Keratinocyte (primary cell): ENCODE measurements around the gene BABAM2. TPM values are rescaled to one million over a fixed set of nuclear protein-coding genes. Genes with fewer than 3 reads are reported as not detected.

ENCODE experiments used
- DNase-seq: peaks from one replicate; pipeline ENCODE4 v3.0.0-alpha.2; 2011; ENCODE audit warnings: low read depth, missing footprints, low spot score
- FAIRE-seq: peaks from 2 replicates; lab custom pipeline; 2011; peaks lifted over from hg19 to GRCh38; lab: Jason Lieb, UNC
- H2AFZ ChIP-seq: 2 replicates; pipeline ENCODE4 v1.6.0; 2012; ENCODE audit warnings: low read length, control low read depth, inconsistent platforms; ENCODE audit not compliant: control insufficient read depth
- H3K27ac ChIP-seq: 2 replicates; pipeline ENCODE4 v1.5.1; 2011; ENCODE audit warnings: low read length; ENCODE audit not compliant: control insufficient read depth, insufficient read depth
- H3K27me3 ChIP-seq: 3 replicates; pipeline ENCODE4 v1.6.0; 2011; ENCODE audit warnings: low read length; ENCODE audit not compliant: control insufficient read depth, insufficient read depth; ENCODE audit errors: extremely low read depth
- H3K36me3 ChIP-seq, 2 experiments: 2 replicates in 1 of 2; 3 replicates in 1 of 2; pipeline ENCODE4 v1.5.1; 2011; ENCODE audit warnings: low read length in 2 of 2, mild to moderate bottlenecking in 1 of 2; ENCODE audit not compliant: control insufficient read depth in 2 of 2, insufficient read depth in 2 of 2; ENCODE audit errors: extremely low read depth in 1 of 2
- H3K4me1 ChIP-seq: 3 replicates; pipeline ENCODE4 v1.5.1; 2011; ENCODE audit warnings: low read length; ENCODE audit not compliant: control insufficient read depth, insufficient read depth; ENCODE audit errors: extremely low read depth
- H3K4me2 ChIP-seq: 3 replicates; pipeline ENCODE4 v1.6.0; 2011; ENCODE audit warnings: low read depth, low read length; ENCODE audit not compliant: control insufficient read depth, insufficient read depth; ENCODE audit errors: extremely low read depth
- H3K4me3 ChIP-seq, 3 experiments: fragments of 200-600 bp in 1 of 3; sonication (generic) in 1 of 3; 2 replicates in 2 of 3; 3 replicates in 1 of 3; pipeline ENCODE4 v1.5.1; 2011 to 2016; ENCODE audit warnings: low read length in 3 of 3, mild to moderate bottlenecking in 3 of 3, control low read depth in 2 of 3, inconsistent platforms in 1 of 3, low read depth in 1 of 3, mixed read lengths in 1 of 3, mixed run types in 1 of 3, moderate library complexity in 1 of 3; ENCODE audit not compliant: control insufficient read depth in 2 of 3, insufficient read depth in 2 of 3; ENCODE audit errors: extremely low read depth in 1 of 3
- H3K79me2 ChIP-seq: 2 replicates; pipeline ENCODE4 v1.6.0; 2012; ENCODE audit warnings: low read length; ENCODE audit not compliant: control insufficient read depth, insufficient read depth
- H3K9ac ChIP-seq: 3 replicates; pipeline ENCODE4 v1.6.0; 2011; ENCODE audit warnings: low read length; ENCODE audit not compliant: control insufficient read depth, insufficient read depth; ENCODE audit errors: extremely low read depth
- H3K9me1 ChIP-seq: 3 replicates; pipeline ENCODE4 v1.6.0; 2011; ENCODE audit warnings: low read length; ENCODE audit not compliant: control insufficient read depth, insufficient read depth; ENCODE audit errors: extremely low read depth
- H3K9me3 ChIP-seq: 2 replicates; pipeline ENCODE4 v1.5.1; 2012; ENCODE audit warnings: low read depth, low read length; ENCODE audit not compliant: control insufficient read depth
- H4K20me1 ChIP-seq: 3 replicates; pipeline ENCODE4 v1.6.0; 2011; ENCODE audit warnings: low read length; ENCODE audit not compliant: control insufficient read depth, insufficient read depth; ENCODE audit errors: extremely low read depth
- CTCF ChIP-seq, 3 experiments: IDR thresholded peaks in 1 of 3; conservative IDR thresholded peaks in 1 of 3; optimal IDR thresholded peaks in 1 of 3; 2 replicates in 2 of 3; 3 replicates in 1 of 3; pipeline versions ENCODE3 to v1.5.1; 2011; ENCODE audit warnings: low read length in 3 of 3, mild to moderate bottlenecking in 3 of 3, moderate library complexity in 2 of 3, control low read depth in 1 of 3, inconsistent platforms in 1 of 3; ENCODE audit not compliant: insufficient read depth in 2 of 3; ENCODE audit errors: extremely low read depth in 1 of 3
- EZH2 ChIP-seq: IDR thresholded peaks from one replicate; pipeline ENCODE4 v1.6.1; 2012; ENCODE audit warnings: inconsistent platforms, mild to moderate bottlenecking, low read length, moderate library complexity
- dilution Hi-C: fragments of 300-500 bp; cut with MboI; formaldehyde crosslinking; loops from one replicate; pipeline ENCODE4 v1.7.0; 2020; ENCODE audit warnings: low sequenced_read_pairs; ENCODE audit not compliant: extremely low pct_ligation_motif_present
- polyA plus RNA-seq, 5 experiments: library from polyadenylated mRNA; depleted of rRNA in 3 of 5; stranded (reverse) in 3 of 5; stranded (forward) in 1 of 5; unstranded in 1 of 5; fragments of >200 nt; gene quantifications; 1 replicate in 1 of 5; 2 replicates in 3 of 5; 3 replicates in 1 of 5; pipeline versions ENCODE4 v1.2.1 to v1.2.3, GENCODE V29; 2011 to 2012; ENCODE audit warnings: missing spikeins in 2 of 5, low read depth in 1 of 5, low replicate concordance in 1 of 5

The BABAM2 gene
- polyA plus RNA-seq, 1 donor (not counting 4 experiments of a cell fraction or from before 2014, with no cell fraction given): 29.8 TPM

- DNase-seq: no peak
- no peak for FAIRE-seq
- TF ChIP-seq EZH2 (no peak), CTCF (optimal IDR thresholded peaks at IDR 0.05 in 1 of 3, IDR thresholded peaks at IDR 0.05 in 1 of 3, conservative IDR thresholded peaks at IDR 0.05 in 1 of 3; ENCODE audit: extremely low read depth in 1 of 3, insufficient read depth in 2 of 3, low read length in 3 of 3) (no peak)
- H3K9ac ChIP-seq: no peak overlapping the region
- no peaks in the 10 kb centered on the region for H4K20me1 ChIP-seq
- no peaks in the 10 kb centered on the region for H3K9me3 ChIP-seq
- no peaks in the 10 kb centered on the region for H3K27me3 ChIP-seq
- no peak overlapping the region for H2AFZ ChIP-seq
- no peaks in the 10 kb centered on the region for H3K79me2 ChIP-seq
- peaks cover 26% of the 10 kb centered on the region for H3K4me1 ChIP-seq
- H3K9me1 ChIP-seq: no peaks in the 10 kb centered on the region
- H3K36me3 ChIP-seq: no peaks in the 10 kb centered on the region
- no peak overlapping the region for H3K27ac ChIP-seq
- no peak overlapping the region for H3K4me2 ChIP-seq
- no peak overlapping the region for H3K4me3 ChIP-seq
- dilution Hi-C loops: no loop called here
Measured at GRCh38 chr2:28163028-28163427, 272.5 kb downstream of the BABAM2 start.

GRCh38 chr2:28163627-28164279 lies 273.2 kb downstream of the BABAM2 start:
- no peak for DNase-seq
- peaks cover 26% of the 10 kb centered on the region for H3K4me1 ChIP-seq
- no peak overlapping the region for H2AFZ ChIP-seq
- dilution Hi-C loops: no loop called here
- H3K27ac ChIP-seq: no peak overlapping the region
- no peak overlapping the region for H3K4me2 ChIP-seq
- no peaks in the 10 kb centered on the region for H4K20me1 ChIP-seq
- no peaks in the 10 kb centered on the region for H3K36me3 ChIP-seq
- no peak overlapping the region for H3K9ac ChIP-seq
- H3K27me3 ChIP-seq: no peaks in the 10 kb centered on the region
- H3K4me3 ChIP-seq: no peak overlapping the region
- no peaks in the 10 kb centered on the region for H3K79me2 ChIP-seq
- no peaks in the 10 kb centered on the region for H3K9me3 ChIP-seq
- TF ChIP-seq CTCF (optimal IDR thresholded peaks at IDR 0.05 in 1 of 3, IDR thresholded peaks at IDR 0.05 in 1 of 3, conservative IDR thresholded peaks at IDR 0.05 in 1 of 3; ENCODE audit: extremely low read depth in 1 of 3, insufficient read depth in 2 of 3, low read length in 3 of 3): no peak
- no peak for TF ChIP-seq EZH2
- H3K9me1 ChIP-seq: no peaks in the 10 kb centered on the region
- FAIRE-seq: no peak
